OCI-LY1 (cell line): Measurements from ENCODE around the gene ZKSCAN8.

Experiments used
- CTCF ChIP-seq: fragments of 200-600 bp; sonication (generic), shearing (Covaris generic); IDR thresholded peaks from 2 replicates; pipeline ENCODE4 v1.5.1; 2017; ENCODE audit warnings: mild to moderate bottlenecking, antibody characterized with exemption, low read length, moderate library complexity, mixed read lengths
- EZH2 ChIP-seq: fragments of 200-600 bp; sonication (generic), shearing (Covaris generic); IDR thresholded peaks from 2 replicates; pipeline ENCODE4 v1.8.0; 2017; ENCODE audit warnings: borderline replicate concordance, mixed run types, mild to moderate bottlenecking, antibody characterized with exemption, low read length, moderate library complexity, mixed read lengths

GRCh38 chr6:28121876-28122275, 19.8 kb upstream of the ZKSCAN8 start:
- TF ChIP-seq CTCF (no peak), EZH2 (no peak)
